Astrocyte (in vitro differentiated cells and primary cell): ENCODE results near the gene KRT26. TPM values are rescaled to one million over a fixed set of nuclear protein-coding genes. Genes with fewer than 3 reads are reported as not detected.

ENCODE experiments used
- DNase-seq: peaks from one replicate; pipeline ENCODE4 v3.0.0-alpha.2; 2010; ENCODE audit warnings: low read depth
- FAIRE-seq: peaks from 2 replicates; lab custom pipeline; 2011; peaks lifted over from hg19 to GRCh38; lab: Jason Lieb, UNC
- H2AFZ ChIP-seq: 2 replicates; pipeline ENCODE4 v1.6.0; 2012; ENCODE audit warnings: low read depth, low read length, inconsistent platforms
- H3K27ac ChIP-seq: 2 replicates; pipeline ENCODE4 v1.5.1; 2011; ENCODE audit warnings: low read depth, low read length, inconsistent platforms
- H3K27me3 ChIP-seq: 2 replicates; pipeline ENCODE4 v1.6.0; 2011; ENCODE audit warnings: low read length, inconsistent platforms; ENCODE audit not compliant: insufficient read depth
- H3K36me3 ChIP-seq: 2 replicates; pipeline ENCODE4 v1.5.1; 2011; ENCODE audit warnings: low read length, inconsistent platforms; ENCODE audit not compliant: insufficient read depth
- H3K4me1 ChIP-seq: 2 replicates; pipeline ENCODE4 v1.5.1; 2011; ENCODE audit warnings: low read length, inconsistent platforms; ENCODE audit not compliant: insufficient read depth
- H3K4me2 ChIP-seq: 2 replicates; pipeline ENCODE4 v1.6.0; 2012; ENCODE audit warnings: low read length, inconsistent platforms
- H3K4me3 ChIP-seq: 2 replicates; pipeline ENCODE4 v1.5.1; 2011; ENCODE audit warnings: low read depth, mild to moderate bottlenecking, low read length, inconsistent platforms; ENCODE audit not compliant: insufficient read depth
- H3K79me2 ChIP-seq: 2 replicates; pipeline ENCODE4 v1.6.0; 2012; ENCODE audit warnings: mild to moderate bottlenecking, low read length, inconsistent platforms; ENCODE audit not compliant: insufficient read depth
- H3K9ac ChIP-seq: 2 replicates; pipeline ENCODE4 v1.6.0; 2012; ENCODE audit warnings: mild to moderate bottlenecking, low read length, inconsistent platforms
- H3K9me3 ChIP-seq: 2 replicates; pipeline ENCODE4 v1.5.1; 2012; ENCODE audit warnings: low read depth, mild to moderate bottlenecking, low read length, inconsistent platforms; ENCODE audit not compliant: insufficient read depth
- H4K20me1 ChIP-seq: 2 replicates; pipeline ENCODE4 v1.6.0; 2012; ENCODE audit warnings: low read length, inconsistent platforms; ENCODE audit not compliant: insufficient read depth
- H3K27ac Mint-ChIP-seq: one replicate; pipeline ENCODE4 v1.8.0; 2021; ENCODE audit warnings: mild to moderate bottlenecking, mixed read lengths; ENCODE audit not compliant: unreplicated experiment
- H3K27me3 Mint-ChIP-seq: one replicate; pipeline ENCODE4 v1.8.0; 2021; ENCODE audit warnings: low read depth, mixed read lengths; ENCODE audit not compliant: unreplicated experiment
- H3K36me3 Mint-ChIP-seq: one replicate; pipeline ENCODE4 v1.8.0; 2021; ENCODE audit warnings: low read depth, mixed read lengths; ENCODE audit not compliant: unreplicated experiment
- H3K4me1 Mint-ChIP-seq: one replicate; pipeline ENCODE4 v1.8.0; 2021; ENCODE audit warnings: low read depth, mixed read lengths; ENCODE audit not compliant: unreplicated experiment
- H3K4me3 Mint-ChIP-seq: one replicate; pipeline ENCODE4 v1.8.0; 2021; ENCODE audit warnings: mild to moderate bottlenecking, moderate library complexity, mixed read lengths; ENCODE audit not compliant: unreplicated experiment
- H3K9me3 Mint-ChIP-seq: one replicate; pipeline ENCODE4 v1.8.0; 2021; ENCODE audit warnings: mild to moderate bottlenecking, mixed read lengths; ENCODE audit not compliant: unreplicated experiment
- CTCF ChIP-seq: IDR thresholded peaks from 2 replicates; pipeline ENCODE4 v1.5.1; 2011; ENCODE audit warnings: low read depth, mild to moderate bottlenecking, inconsistent platforms, low read length, moderate library complexity; ENCODE audit not compliant: insufficient read depth
- EZH2 ChIP-seq: IDR thresholded peaks from 2 replicates; pipeline ENCODE4 v1.6.1; 2012; ENCODE audit warnings: mild to moderate bottlenecking, low read length, inconsistent platforms; ENCODE audit not compliant: insufficient read depth
- total RNA-seq: library from RNA; stranded (reverse); gene quantifications from 2 replicates; pipeline ENCODE4 v1.2.1, GENCODE V29; 2021

KRT26 gene
- total RNA-seq, 1 donor from 2014 or later, result not detected

GRCh38 chr17:40820228-40820838, 48.3 kb upstream of the KRT26 start:
- H3K9ac ChIP-seq, result no peak overlapping the region
- peak overlapping the region; percentile 94 for H3K4me3 Mint-ChIP-seq
- no peak overlapping the region for H2AFZ ChIP-seq
- no peak overlapping the region for H3K27ac ChIP-seq
- H3K27ac Mint-ChIP-seq, result peak overlapping the region; percentile 80
- H3K27me3 Mint-ChIP-seq, result no peaks in the 10 kb centered on the region
- H4K20me1 ChIP-seq, result no peaks in the 10 kb centered on the region
- H3K4me2 ChIP-seq, result peak overlapping the region; percentile 87
- no peaks in the 10 kb centered on the region for H3K27me3 ChIP-seq
- no peaks in the 10 kb centered on the region for H3K9me3 ChIP-seq
- H3K36me3 ChIP-seq, result peaks cover 13% of the 10 kb centered on the region
- H3K79me2 ChIP-seq, result peaks cover 26% of the 10 kb centered on the region
- H3K4me3 ChIP-seq, result no peak overlapping the region
- peaks cover 13% of the 10 kb centered on the region for H3K4me1 Mint-ChIP-seq
- FAIRE-seq, result no peak
- DNase-seq, result no peak
- peaks cover 5% of the 10 kb centered on the region for H3K36me3 Mint-ChIP-seq
- H3K4me1 ChIP-seq, result peaks cover 7% of the 10 kb centered on the region
- TF ChIP-seq CTCF, result no peak
- no peak for TF ChIP-seq EZH2
- no peaks in the 10 kb centered on the region for H3K9me3 Mint-ChIP-seq

GRCh38 chr17:40819528-40820125, 47.6 kb upstream of the KRT26 start:
- Histone ChIP-seq H3K9me3 (no peaks in the 10 kb centered on the region), H2AFZ (peak overlapping the region; percentile 43), H4K20me1 (no peaks in the 10 kb centered on the region), H3K36me3 (peaks cover 13% of the 10 kb centered on the region), H3K27ac (peak overlapping the region; percentile 80), H3K4me1 (peaks cover 7% of the 10 kb centered on the region), H3K79me2 (peaks cover 24% of the 10 kb centered on the region), H3K4me2 (peak overlapping the region; percentile 87), H3K4me3 (peak overlapping the region; percentile 78), H3K27me3 (no peaks in the 10 kb centered on the region), H3K9ac (peak overlapping the region; percentile 80)
- peaks cover 13% of the 10 kb centered on the region for H3K4me1 Mint-ChIP-seq
- FAIRE-seq, result no peak
- peak overlapping the region; percentile 96 for H3K27ac Mint-ChIP-seq
- no peaks in the 10 kb centered on the region for H3K27me3 Mint-ChIP-seq
- DNase-seq, result peak; percentile 13
- TF ChIP-seq EZH2, result no peak
- no peak for TF ChIP-seq CTCF
- H3K36me3 Mint-ChIP-seq, result peaks cover 5% of the 10 kb centered on the region
- no peaks in the 10 kb centered on the region for H3K9me3 Mint-ChIP-seq
- H3K4me3 Mint-ChIP-seq, result peak overlapping the region; percentile 94
